Muscle layer of duodenum (tissue), 2 donors: ENCODE results near the gene ANO2.

ENCODE experiments used
- H3K27ac ChIP-seq: one replicate; pipeline ENCODE4 v1.7.0; 2013; ENCODE audit warnings: mild to moderate bottlenecking, low read length
- H3K27me3 ChIP-seq: one replicate; pipeline ENCODE4 v1.7.0; 2013; ENCODE audit warnings: low read depth, mild to moderate bottlenecking, control low read depth, low read length
- H3K36me3 ChIP-seq, 2 donors: one replicate each; pipeline ENCODE4 v1.7.0; 2013; ENCODE audit warnings: low read length in 2 of 2, control low read depth in 1 of 2, mild to moderate bottlenecking in 1 of 2; ENCODE audit not compliant: insufficient read depth in 2 of 2, control insufficient read depth in 1 of 2
- H3K4me1 ChIP-seq, 2 donors: one replicate each; pipeline ENCODE4 v1.7.0; 2013; ENCODE audit warnings: low read length in 2 of 2, mild to moderate bottlenecking in 2 of 2, control low read depth in 1 of 2, moderate library complexity in 1 of 2; ENCODE audit not compliant: insufficient read depth in 2 of 2, control insufficient read depth in 1 of 2
- H3K4me3 ChIP-seq, 2 donors: one replicate each; pipeline ENCODE4 v1.7.0; 2013; ENCODE audit warnings: low read length in 2 of 2, low read depth in 1 of 2, mild to moderate bottlenecking in 1 of 2
- H3K9me3 ChIP-seq, 2 donors: one replicate each; pipeline ENCODE4 v1.7.0; 2013; ENCODE audit warnings: low read length in 2 of 2, control low read depth in 1 of 2, mild to moderate bottlenecking in 1 of 2; ENCODE audit not compliant: control insufficient read depth in 1 of 2
- donor health status: healthy.

The ANO2 gene

GRCh38 chr12:5787828-5788227 is 157.2 kb downstream of the ANO2 start:
- Histone ChIP-seq H3K36me3 (no peaks in the 10 kb centered on the region), H3K9me3 (no peaks in the 10 kb centered on the region), H3K27ac (no peak overlapping the region), H3K27me3 (no peaks in the 10 kb centered on the region), H3K4me1 (peaks cover 0 to 5% of the 10 kb centered on the region in 2 donors), H3K4me3 (no peak overlapping the region)

- H3K4me3 ChIP-seq = no peak overlapping the region
- no peaks in the 10 kb centered on the region for H3K36me3 ChIP-seq
- no peaks in the 10 kb centered on the region for H3K9me3 ChIP-seq
- peaks cover 0 to 5% of the 10 kb centered on the region in 2 donors for H3K4me1 ChIP-seq
- no peaks in the 10 kb centered on the region for H3K27me3 ChIP-seq
- H3K27ac ChIP-seq = no peak overlapping the region
These were observed 159.5 kb downstream of the ANO2 start for GRCh38 chr12:5785601-5786000.

GRCh38 chr12:5784462-5785130 is 160.5 kb downstream of the ANO2 start:
- no peaks in the 10 kb centered on the region for H3K27me3 ChIP-seq
- no peaks in the 10 kb centered on the region for H3K9me3 ChIP-seq
- no peaks in the 10 kb centered on the region for H3K36me3 ChIP-seq
- no peak overlapping the region for H3K27ac ChIP-seq
- H3K4me1 ChIP-seq = peaks cover 0 to 5% of the 10 kb centered on the region in 2 donors
- H3K4me3 ChIP-seq = no peak overlapping the region

GRCh38 chr12:5783289-5783920 is 161.7 kb downstream of the ANO2 start:
- Histone ChIP-seq H3K27ac (no peak overlapping the region), H3K9me3 (no peaks in the 10 kb centered on the region), H3K4me3 (no peak overlapping the region), H3K4me1 (peaks cover 0 to 5% of the 10 kb centered on the region in 2 donors), H3K36me3 (no peaks in the 10 kb centered on the region), H3K27me3 (no peaks in the 10 kb centered on the region)

- Histone ChIP-seq H3K36me3 (no peaks in the 10 kb centered on the region), H3K4me1 (peaks cover 0 to 5% of the 10 kb centered on the region in 2 donors), H3K9me3 (no peaks in the 10 kb centered on the region), H3K4me3 (no peak overlapping the region), H3K27me3 (no peaks in the 10 kb centered on the region), H3K27ac (no peak overlapping the region)
These were observed 164.5 kb downstream of the ANO2 start for GRCh38 chr12:5780536-5780935.

GRCh38 chr12:5779401-5779800 is 165.7 kb downstream of the ANO2 start:
- no peaks in the 10 kb centered on the region for H3K36me3 ChIP-seq
- no peaks in the 10 kb centered on the region for H3K27me3 ChIP-seq
- no peak overlapping the region for H3K27ac ChIP-seq
- no peaks in the 10 kb centered on the region for H3K4me1 ChIP-seq
- no peak overlapping the region for H3K4me3 ChIP-seq
- H3K9me3 ChIP-seq = no peaks in the 10 kb centered on the region

GRCh38 chr12:5778821-5779220 is 166.2 kb downstream of the ANO2 start:
- Histone ChIP-seq H3K27ac (no peak overlapping the region), H3K4me3 (no peak overlapping the region), H3K36me3 (no peaks in the 10 kb centered on the region), H3K4me1 (no peaks in the 10 kb centered on the region), H3K27me3 (no peaks in the 10 kb centered on the region), H3K9me3 (no peaks in the 10 kb centered on the region)

- Histone ChIP-seq H3K4me3 (no peak overlapping the region), H3K9me3 (no peaks in the 10 kb centered on the region), H3K4me1 (no peaks in the 10 kb centered on the region), H3K27me3 (no peaks in the 10 kb centered on the region), H3K27ac (no peak overlapping the region), H3K36me3 (no peaks in the 10 kb centered on the region)
These were observed 167.6 kb downstream of the ANO2 start for GRCh38 chr12:5777451-5777850.

- H3K27ac ChIP-seq = no peak overlapping the region
- no peaks in the 10 kb centered on the region for H3K9me3 ChIP-seq
- H3K27me3 ChIP-seq = no peaks in the 10 kb centered on the region
- H3K4me3 ChIP-seq = no peak overlapping the region
- no peaks in the 10 kb centered on the region for H3K4me1 ChIP-seq
- no peaks in the 10 kb centered on the region for H3K36me3 ChIP-seq
These were observed 169.0 kb downstream of the ANO2 start for GRCh38 chr12:5776091-5776490.

GRCh38 chr12:5773550-5773949 is 171.5 kb downstream of the ANO2 start:
- no peak overlapping the region for H3K4me3 ChIP-seq
- H3K27ac ChIP-seq = no peak overlapping the region
- no peaks in the 10 kb centered on the region for H3K36me3 ChIP-seq
- no peaks in the 10 kb centered on the region for H3K4me1 ChIP-seq
- no peaks in the 10 kb centered on the region for H3K27me3 ChIP-seq
- no peaks in the 10 kb centered on the region for H3K9me3 ChIP-seq

GRCh38 chr12:5771756-5772155 is 173.3 kb downstream of the ANO2 start:
- H3K4me1 ChIP-seq = no peaks in the 10 kb centered on the region
- no peak overlapping the region for H3K4me3 ChIP-seq
- no peak overlapping the region for H3K27ac ChIP-seq
- no peaks in the 10 kb centered on the region for H3K27me3 ChIP-seq
- no peaks in the 10 kb centered on the region for H3K36me3 ChIP-seq
- H3K9me3 ChIP-seq = no peaks in the 10 kb centered on the region

GRCh38 chr12:5770727-5771126 is 174.3 kb downstream of the ANO2 start:
- Histone ChIP-seq H3K9me3 (no peaks in the 10 kb centered on the region), H3K4me1 (no peaks in the 10 kb centered on the region), H3K27ac (no peak overlapping the region), H3K36me3 (no peaks in the 10 kb centered on the region), H3K27me3 (no peaks in the 10 kb centered on the region), H3K4me3 (no peak overlapping the region)
